Germinal center (tissue), 1 donor: ENCODE measurements around the gene ACVRL1.
A peak's percentile ranks its signal among the peaks of the same experiment; 100 is the strongest.

ENCODE experiments used
- DNase-seq: peaks from one replicate; pipeline ENCODE4 v3.0.0; 2012; ENCODE audit warnings: mixed read lengths, low spot score

The ACVRL1 gene

GRCh38 chr12:51944608-51945233 lies 37.4 kb downstream of the ACVRL1 start:
- no peak for DNase-seq

GRCh38 chr12:51947246-51947996 lies 40.1 kb downstream of the ACVRL1 start:
- DNase-seq: no peak

- no peak for DNase-seq
Measured at GRCh38 chr12:51948066-51948465, 40.8 kb downstream of the ACVRL1 start.

- no peak for DNase-seq
Measured at GRCh38 chr12:51949342-51950030, 42.2 kb downstream of the ACVRL1 start.

- DNase-seq: no peak
Measured at GRCh38 chr12:51950682-51951198, 43.4 kb downstream of the ACVRL1 start.

GRCh38 chr12:51951199-51951842 lies 44.0 kb downstream of the ACVRL1 start, which contains the start of gene ACVR1B:
ACVR1B (plus strand) TSS chr12:51951699; CDS start chr12:51951744, 45 bp downstream.
- DNase-seq: peak; percentile 88

GRCh38 chr12:51951843-51952722 lies 44.8 kb downstream of the ACVRL1 start:
- no peak for DNase-seq

- no peak for DNase-seq
Measured at GRCh38 chr12:51953089-51953488, 45.8 kb downstream of the ACVRL1 start.

- no peak for DNase-seq
Measured at GRCh38 chr12:51953864-51954263, 46.6 kb downstream of the ACVRL1 start.

GRCh38 chr12:51954561-51955361 lies 47.5 kb downstream of the ACVRL1 start:
- DNase-seq: no peak

- DNase-seq: no peak
Measured at GRCh38 chr12:51955702-51956101, 48.4 kb downstream of the ACVRL1 start.

- DNase-seq: no peak
Measured at GRCh38 chr12:51958542-51958941, 51.2 kb downstream of the ACVRL1 start.

GRCh38 chr12:51959211-51959610 lies 51.9 kb downstream of the ACVRL1 start:
- no peak for DNase-seq

- no peak for DNase-seq
Measured at GRCh38 chr12:51959921-51960320, 52.6 kb downstream of the ACVRL1 start.

GRCh38 chr12:51960488-51960887 lies 53.2 kb downstream of the ACVRL1 start:
- DNase-seq: no peak

GRCh38 chr12:51960890-51961289 lies 53.6 kb downstream of the ACVRL1 start:
- DNase-seq: no peak

- no peak for DNase-seq
Measured at GRCh38 chr12:51961834-51962233, 54.5 kb downstream of the ACVRL1 start.

- DNase-seq: no peak
Measured at GRCh38 chr12:51962737-51963136, 55.4 kb downstream of the ACVRL1 start.

GRCh38 chr12:51963477-51963876 lies 56.2 kb downstream of the ACVRL1 start:
- DNase-seq: no peak

GRCh38 chr12:51969643-51970042 lies 62.3 kb downstream of the ACVRL1 start:
- no peak for DNase-seq
